Stimulated activated CD8-positive, alpha-beta memory T cell treated with anti-CD3 and anti-CD28 coated beads, Interleukin-12 subunit alpha, Interleukin-12 subunit beta, amount 100 ng/mL, for 24 hours (primary cell): Measurements from ENCODE around the gene VEGFA.
A peak's percentile ranks its signal among the peaks of the same experiment; 100 is the strongest.

Source experiments
- DNase-seq: peaks from one replicate; pipeline ENCODE4 v3.0.0-alpha.2; 2020; ENCODE audit errors: extremely low read depth

The VEGFA gene

DNA sequence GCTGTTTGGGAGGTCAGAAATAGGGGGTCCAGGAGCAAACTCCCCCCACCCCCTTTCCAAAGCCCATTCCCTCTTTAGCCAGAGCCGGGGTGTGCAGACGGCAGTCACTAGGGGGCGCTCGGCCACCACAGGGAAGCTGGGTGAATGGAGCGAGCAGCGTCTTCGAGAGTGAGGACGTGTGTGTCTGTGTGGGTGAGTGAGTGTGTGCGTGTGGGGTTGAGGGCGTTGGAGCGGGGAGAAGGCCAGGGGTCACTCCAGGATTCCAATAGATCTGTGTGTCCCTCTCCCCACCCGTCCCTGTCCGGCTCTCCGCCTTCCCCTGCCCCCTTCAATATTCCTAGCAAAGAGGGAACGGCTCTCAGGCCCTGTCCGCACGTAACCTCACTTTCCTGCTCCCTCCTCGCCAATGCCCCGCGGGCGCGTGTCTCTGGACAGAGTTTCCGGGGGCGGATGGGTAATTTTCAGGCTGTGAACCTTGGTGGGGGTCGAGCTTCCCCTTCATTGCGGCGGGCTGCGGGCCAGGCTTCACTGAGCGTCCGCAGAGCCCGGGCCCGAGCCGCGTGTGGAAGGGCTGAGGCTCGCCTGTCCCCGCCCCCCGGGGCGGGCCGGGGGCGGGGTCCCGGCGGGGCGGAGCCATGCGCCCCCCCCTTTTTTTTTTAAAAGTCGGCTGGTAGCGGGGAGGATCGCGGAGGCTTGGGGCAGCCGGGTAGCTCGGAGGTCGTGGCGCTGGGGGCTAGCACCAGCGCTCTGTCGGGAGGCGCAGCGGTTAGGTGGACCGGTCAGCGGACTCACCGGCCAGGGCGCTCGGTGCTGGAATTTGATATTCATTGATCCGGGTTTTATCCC, at the start of gene VEGFA:
VEGFA (plus strand) TSS at position 686 of the 846 bp plus-strand sequence.
- peak; percentile 66 for DNase-seq

DNA sequence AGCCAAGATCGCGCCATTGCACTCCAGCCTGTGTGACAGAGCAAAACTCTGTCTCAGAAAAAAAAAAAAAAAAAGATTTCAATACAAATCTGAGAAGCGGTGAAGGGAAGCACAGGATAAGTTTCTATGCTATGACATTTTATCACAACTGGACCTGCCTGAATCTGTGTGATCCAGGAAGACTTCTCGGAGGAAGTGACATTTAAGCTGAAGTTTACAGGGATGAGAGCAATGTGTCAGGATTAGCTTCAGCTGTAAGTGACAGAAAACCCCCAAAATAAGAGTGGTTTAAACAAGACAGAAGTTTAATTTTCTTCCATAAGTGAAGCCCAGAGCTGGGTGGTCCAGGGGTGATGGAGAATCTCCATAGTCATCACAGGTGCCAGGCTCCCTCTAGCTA, 49.0 kb upstream of the VEGFA start:
- no peak for DNase-seq

DNA sequence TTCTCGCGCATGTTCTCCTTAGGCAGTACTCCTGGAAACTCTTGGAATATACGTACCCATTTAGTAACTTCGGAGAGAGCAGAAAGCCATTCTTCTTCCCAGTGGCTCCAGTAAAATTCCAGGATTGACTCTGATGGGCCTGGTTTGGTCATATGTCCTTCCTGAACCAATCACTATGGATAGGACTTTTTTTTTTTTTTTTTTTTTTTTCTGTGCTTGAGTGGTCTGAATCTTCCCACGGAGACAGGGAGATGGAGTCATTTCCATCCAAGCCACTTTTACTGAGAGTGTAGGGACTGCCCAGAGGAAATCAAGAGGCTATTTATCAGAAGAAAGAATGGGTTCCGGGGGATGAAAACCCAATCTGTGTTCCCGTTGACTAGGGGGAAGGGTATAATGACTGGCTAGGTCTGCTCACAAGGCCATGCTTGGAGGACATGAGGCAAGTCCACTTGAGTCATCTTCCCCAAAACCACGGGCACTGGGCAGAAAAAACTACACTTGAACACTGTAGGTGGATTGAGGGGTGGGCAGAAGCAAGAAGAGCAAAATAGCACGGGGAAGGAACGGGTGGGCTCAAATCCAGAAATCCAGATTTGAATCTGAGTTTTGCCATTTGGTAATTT, 47.0 kb upstream of the VEGFA start:
- no peak for DNase-seq

DNA sequence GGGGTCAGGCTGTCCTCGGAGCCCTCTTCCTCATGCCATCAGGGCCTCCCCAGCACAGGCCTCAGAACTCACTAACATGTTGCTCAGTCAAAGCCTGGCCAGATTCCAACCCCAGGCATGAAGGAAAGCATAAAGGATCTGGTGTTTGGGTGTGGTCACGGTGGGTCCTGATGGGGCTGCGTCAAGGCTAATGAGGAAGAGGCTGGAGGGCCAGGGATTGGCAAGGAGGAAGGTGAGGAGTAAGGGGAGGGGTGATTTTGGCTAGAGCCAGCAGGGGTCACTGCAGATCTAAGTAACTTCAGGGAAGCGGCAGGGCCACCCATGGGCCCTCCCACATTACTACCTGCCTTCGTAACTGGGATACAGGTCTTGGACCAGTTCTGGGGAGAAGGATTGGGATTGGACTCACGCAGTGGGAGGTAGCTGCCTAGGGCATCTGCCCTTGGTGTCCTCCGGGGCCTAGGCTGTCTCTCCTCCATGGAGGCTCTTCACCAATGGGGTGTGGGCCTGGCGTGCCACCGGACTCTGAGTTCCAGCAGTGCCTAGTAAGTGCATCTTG, 46.2 kb upstream of the VEGFA start:
- no peak for DNase-seq

DNA sequence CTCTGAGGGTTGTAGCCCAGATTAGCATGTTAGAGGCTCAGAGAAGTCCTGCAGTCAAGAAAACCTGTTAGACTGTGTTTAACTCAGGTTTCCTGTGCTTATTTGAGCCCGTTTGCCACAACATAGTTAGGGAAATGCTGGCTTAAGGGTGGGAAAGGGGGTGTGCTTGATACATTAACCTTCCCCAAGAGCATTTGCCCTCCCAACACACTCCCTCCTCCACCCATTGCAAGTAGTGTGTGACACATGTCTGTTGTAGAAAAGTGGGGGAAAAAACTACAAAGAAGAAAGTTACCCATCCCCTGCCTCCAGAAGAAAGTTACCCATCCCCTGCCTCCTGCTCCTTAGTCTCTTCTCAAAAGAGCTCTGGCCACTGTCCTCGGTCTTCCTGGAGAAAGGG, 45.7 kb upstream of the VEGFA start:
- no peak for DNase-seq

DNA sequence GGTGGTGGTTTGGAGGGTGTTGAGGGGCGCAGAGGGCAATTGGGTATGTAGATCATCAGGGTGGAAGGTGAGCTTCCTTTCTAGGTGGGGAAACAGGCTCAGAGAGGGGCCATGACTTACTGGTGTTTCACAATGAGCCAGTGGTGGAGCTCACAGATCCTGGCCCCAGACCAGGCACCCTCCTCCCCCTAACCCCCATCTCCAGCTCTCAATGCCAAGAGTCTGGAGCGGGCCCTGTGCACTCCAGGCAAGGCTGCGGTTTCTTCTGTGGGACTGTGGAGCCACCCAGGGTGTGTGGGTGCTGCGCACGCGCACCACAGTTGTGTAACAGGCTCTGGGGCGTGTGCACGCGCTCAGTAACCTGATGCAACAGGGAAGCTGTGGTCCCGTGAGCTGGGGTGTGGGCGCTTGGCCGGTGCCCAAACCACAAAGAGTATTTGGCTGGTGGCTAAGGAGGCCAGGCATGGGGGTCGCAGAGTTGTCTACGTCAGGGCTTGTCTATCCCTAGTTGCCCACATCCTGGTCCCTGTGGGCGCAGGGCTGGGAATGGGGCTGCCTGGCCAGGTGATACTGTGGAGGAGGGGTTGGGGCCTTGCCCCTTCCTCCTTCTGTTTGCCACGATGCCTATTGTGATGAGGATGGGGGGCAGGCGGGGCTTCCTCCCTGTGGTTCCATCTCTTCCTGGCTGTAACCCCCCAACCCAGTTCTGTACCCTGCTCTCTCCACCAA, 44.9 kb upstream of the VEGFA start:
- peak; percentile 44 for DNase-seq

DNA sequence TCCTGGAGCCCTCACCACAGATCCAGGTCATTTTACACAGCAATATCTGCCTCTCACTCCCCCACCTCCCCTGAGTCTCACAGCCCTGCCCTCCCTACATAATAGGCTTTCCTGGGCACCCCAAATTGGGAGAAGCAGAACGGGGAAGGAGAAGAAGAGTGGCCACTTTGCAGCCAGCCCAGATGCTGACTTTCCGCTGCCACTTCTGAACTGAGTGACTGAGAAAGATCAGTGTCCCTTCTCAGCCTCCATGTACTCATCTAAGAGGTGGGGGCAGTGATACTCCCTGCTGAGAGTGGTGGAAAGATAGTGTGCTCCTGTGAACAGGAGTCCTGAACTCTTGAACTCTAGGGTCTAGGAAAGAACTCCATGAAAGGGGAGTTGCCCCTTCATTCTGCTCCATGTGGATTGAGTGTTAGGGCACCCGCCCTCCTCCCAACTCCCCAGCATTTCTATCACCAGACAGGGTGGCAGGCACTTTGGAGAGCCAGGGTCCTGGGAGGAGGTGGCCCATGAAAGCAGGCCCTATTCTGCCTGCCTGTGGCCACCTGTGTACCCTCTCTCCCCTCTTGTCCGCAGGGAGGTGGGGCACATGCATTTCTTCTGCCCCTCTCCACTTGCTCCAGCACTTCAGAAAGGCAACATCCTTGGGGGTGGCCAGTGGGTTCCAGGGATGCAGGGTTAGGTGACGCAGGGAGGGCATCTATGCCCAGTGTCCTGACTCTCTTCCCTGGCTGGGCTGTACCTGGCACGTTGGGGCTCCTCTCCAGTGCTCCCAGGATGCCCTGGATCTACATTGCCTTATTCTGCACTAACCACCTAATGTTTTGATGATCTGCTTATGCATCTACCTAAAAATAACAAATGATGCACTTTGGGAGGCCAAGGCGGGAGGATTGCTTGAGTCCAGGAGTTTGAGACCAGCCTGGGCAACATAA, 44.1 kb upstream of the VEGFA start:
- DNase-seq: no peak

DNA sequence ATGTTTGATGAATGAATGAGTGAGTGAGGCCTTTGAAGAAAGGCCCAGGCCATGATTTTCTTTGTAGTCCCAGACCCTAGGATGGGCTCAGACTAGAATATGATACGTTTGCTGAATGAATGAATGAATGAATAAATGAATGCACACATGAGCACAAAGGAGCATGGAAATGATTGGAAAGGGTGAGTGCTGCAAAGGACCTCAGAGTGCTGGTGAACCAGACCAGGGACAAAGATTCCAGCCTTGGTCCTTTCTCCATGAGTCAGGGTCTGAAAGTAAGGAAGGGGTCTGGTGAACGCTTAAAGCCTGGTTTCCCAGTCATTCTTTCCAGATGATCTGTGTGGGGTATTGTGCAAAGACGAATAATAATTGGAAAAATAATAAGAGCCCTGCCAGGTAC, 42.4 kb upstream of the VEGFA start:
- DNase-seq: no peak

DNA sequence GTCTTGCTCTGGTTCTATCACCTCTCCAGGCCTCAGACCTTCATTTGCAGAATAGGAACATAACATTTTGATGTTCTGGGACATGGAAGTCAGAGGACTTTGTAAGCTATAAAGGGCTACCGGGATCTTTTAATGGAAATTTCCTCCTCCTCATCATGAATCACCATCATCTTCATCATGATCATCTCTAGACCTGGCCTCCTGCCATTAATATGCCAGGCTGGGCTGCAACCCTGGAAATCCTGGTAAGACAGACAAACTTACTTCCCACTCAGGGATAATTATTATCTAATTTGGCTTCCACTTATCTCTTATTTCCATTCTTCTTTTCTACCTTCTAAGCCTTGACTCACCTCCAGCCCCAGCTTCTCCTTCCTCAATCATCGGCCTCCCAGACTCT, 41.4 kb upstream of the VEGFA start:
- no peak for DNase-seq

DNA sequence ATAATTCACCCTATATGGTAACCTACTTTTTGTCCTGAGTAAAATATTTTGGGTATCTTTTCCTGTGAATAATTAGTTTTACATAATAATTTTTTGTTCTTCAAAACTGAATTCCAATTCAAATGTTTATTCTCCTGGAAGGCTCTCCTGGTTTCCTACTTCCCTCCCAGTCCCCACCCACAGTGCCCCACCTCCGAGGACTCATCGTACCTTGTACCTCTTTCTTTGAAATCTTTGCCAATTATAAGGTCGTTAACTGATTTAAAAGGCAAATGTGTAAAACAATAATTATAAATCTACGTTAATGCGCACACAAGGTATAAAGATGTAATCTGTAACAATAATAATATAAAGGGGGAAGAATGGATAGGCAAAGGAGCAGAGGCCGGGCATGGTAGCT, 40.5 kb upstream of the VEGFA start:
- no peak for DNase-seq

DNA sequence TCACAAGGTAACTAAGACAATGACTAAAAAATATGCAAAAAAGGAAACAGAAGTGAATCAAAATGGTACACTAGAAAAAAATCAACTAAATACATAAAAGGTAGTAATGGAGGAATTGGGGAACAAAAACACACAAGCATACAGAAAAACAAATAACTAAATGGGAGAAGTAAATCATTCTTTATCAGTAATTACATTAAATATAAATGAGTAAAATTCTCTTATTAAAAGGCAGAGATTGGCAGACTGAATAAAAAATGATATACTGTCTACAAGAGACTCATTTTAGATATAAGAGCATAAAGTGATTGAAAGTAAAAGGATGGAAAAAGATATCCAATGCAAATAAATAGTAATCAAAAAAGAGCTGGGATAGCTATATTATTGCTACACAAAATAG, 39.4 kb upstream of the VEGFA start:
- DNase-seq: no peak

DNA sequence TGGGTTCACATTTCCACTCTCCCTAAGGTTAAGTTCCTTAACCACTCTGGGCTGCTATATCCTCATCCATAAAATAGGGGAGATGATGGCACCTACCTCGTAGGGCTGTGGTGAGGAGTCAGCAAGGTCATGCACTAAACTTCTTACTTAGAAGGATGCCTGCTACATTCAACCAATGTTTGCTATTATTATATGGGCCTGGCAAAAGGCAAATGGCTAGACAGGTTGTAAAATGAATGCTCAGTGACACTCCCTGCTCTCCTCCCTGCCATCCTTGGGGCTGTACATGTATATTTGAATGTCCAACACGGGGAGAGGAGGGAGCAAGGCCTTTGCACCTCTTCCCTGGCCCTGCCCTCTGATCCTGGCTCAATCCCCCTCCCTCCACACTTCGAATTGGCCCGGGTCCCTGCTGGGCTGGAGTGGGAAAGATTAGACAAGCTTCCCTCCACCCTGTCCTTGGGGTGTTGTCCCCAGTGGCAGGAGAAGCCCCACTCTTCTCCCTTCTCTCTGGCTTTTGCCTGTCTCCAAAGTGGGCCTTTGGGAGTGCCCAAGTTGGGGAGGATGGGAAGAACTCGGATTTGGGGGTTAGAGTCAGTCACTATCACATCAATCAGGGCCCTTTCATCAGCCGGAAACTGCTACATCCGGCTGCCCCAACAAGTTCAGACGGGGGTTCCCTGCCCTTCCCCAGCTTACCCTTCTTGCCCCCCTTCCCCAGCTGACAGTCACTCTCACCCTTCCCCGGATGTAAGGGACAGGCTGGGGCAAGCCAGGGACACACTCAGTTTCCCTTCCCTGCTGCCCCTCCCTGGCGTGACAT, 36.3 kb upstream of the VEGFA start:
- DNase-seq: no peak

DNA sequence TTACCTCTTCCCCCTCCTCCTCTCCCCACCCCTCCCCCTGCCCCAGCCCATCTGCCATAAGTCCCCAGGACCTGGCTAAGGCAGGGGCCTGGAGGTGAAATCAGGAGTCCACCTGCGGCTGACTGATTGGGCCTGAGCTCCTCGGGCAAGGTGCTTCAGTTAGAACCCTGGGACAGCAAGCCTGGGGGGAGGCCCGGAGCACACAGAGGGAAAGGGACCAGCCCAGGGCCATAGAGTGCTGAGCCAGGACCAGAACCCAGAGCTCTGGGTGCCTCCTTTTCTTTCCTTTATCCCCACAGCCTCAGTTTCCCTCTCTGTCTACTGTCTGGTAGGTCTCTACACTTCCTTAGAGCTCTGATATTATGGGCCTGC, 35.7 kb upstream of the VEGFA start:
- DNase-seq: no peak

DNA sequence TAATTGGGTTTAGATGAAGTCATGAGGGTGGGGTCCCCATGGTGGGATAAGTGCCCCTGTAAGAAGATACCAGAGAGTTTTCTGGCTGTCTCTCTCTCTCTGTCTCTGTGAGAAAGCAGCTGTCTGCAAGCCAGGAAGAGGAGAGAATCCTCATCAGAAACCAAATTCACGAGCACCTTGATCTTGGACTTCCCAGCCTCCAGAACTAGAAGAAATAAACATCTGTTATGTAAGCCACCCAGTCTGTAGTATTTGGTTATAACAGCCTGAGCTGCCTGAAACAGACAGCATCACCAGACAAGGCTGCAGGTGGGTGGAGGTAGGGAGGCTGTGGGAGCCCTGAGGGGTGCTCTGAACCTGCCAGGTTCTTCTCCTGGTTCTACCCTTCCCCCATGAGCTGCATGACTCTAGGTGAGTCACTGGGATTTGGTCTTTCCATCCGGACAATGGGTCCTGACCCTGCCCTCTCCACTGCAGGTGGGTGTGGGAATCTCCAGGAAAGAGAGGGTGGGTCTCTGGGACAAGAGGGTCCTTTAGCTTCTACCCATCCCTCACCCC, 34.3 kb upstream of the VEGFA start:
- DNase-seq: no peak

DNA sequence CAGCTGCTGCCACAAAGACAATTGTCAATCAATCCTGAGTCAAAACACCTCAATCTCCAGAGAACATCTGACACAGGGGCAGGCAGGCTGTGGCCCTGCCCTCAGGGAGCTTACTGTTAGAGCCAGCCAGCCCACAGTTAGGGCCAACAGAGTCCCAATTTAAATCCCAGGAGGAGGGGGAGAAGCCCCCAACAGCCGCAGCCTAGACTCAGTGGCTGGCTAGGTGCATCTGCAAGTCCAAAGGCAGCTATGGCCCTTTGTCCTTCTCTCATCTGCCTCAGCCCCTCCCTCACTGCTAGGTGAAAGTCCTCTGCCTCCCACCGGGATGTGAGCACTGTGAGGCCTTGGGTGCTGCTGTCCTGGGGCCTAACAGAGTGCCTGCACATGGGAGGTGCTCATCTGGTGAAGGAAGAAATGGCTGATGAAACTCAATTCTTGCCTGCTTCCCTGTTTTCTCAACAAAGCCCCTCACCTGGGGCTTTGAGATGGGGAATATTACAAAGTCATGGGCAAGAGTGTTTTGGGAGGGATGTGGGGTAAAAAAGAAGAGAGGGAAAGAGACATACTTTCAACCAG, 33.7 kb upstream of the VEGFA start:
- no peak for DNase-seq

DNA sequence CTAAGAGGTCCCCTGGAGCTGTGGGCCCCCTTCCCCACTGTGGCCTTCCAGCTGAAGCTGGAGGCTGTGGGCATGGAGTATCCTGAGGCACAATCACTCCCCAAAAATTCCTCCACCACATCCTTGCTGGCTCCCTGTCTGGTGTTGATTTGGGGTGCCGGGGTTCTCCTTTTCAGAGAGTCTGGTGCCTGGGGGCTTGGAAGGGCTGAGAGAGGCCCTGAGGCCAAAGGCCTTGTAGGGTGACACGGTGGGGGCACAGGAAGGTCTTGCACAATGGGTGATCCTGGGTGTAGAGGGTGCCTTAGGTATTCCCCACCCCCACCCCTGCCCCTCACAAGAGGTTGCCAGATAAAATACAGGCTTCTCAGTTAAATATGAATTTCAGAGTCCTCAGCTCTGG, 33.2 kb upstream of the VEGFA start:
- DNase-seq: no peak

DNA sequence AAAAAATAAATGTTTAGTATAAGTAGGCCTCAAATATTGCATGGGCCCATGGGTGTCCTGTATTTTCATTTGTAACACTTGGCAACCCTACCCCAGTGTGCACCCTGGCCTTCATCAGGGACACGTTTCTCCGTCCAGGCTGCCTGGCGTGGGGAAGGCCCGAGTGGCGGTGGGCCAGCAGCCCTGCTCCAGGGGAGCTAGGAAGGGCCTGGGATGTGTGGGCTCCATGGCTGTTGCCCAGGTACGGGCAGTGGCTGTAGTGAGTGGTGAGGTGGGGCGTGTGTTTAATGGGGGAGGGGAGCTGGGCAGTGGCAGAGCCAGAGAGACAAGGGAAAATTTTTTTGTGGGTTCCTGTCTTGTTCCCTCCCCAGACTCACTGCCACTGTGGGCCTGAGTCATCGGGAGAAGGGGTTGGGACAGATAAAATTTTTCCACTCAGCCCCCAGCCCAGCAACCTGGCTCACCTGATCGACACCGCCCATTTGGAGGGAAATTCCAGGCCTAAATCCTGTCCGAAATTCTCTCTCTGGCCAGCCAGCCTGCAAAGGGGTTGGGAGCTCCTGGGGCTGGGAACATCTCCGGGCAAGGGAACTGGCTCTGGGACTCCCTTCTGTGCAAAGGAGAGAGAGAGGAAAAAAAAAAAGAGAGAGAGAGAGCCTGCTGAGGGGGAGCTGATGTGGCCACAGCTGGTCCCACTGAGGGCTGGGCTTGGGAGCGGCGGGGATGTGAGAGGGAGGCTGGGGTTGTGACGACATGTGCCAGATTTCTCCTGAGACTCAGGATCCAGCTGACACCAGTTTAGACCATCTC, 32.5 kb upstream of the VEGFA start:
- DNase-seq: no peak

DNA sequence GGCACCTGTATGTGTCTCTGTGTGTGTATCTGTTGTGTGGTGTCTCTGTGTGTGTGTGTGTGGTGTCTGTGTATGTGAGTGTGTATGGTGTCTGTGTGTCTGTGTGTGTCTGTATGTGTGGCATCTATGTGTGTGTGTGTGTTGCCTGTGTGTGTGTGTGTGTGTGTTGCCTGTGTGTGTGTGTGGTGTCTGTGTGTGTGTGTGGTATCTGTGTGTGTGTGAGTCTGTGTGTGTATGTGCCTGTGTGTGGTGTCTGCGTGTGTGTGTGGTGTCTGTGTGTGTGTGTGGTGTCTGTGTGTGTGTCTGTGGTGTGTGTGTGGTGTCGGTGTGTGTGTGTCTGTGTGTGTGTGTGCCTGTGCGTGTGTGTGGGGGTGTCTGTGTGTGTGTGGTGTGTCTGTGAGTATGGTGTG, 31.7 kb upstream of the VEGFA start:
- DNase-seq: no peak
